Dermis microvascular lymphatic vessel endothelial cell (primary cell): ENCODE results near the gene METTL9. TPM values are rescaled to one million over a fixed set of nuclear protein-coding genes. Genes with fewer than 3 reads are reported as not detected.

ENCODE experiments used
- total RNA-seq: library from RNA; depleted of rRNA; stranded (reverse); fragments of >200 nt; gene quantifications from 2 replicates; pipeline ENCODE4 v1.2.1, GENCODE V29; 2014

The METTL9 gene
- total RNA-seq, 1 donor from 2014 or later = 163 TPM

Other genes with a start within 250 kb of the METTL9 start
- under 0.01 TPM in 1 of 2 replicates, not detected in the other for gene IGSF6, start 53.0 kb downstream of the METTL9 start, total RNA-seq
- gene OTOA, start 64.4 kb downstream of the METTL9 start, total RNA-seq = under 0.01 TPM in 1 of 2 replicates, not detected in the other